H1 (cell line): Measurements from ENCODE around the gene UPK1B. TPM values are rescaled to one million over a fixed set of nuclear protein-coding genes. Genes with fewer than 3 reads are reported as not detected.

Experiments used
- CHD2 ChIP-seq: IDR thresholded peaks from 2 replicates; pipeline ENCODE4 v1.6.1; 2012; ENCODE audit warnings: low read length, improper control_type of control experiment
- CHD7 ChIP-seq: fragments of 300-600 bp; sonication (generic); IDR thresholded peaks from 2 replicates; pipeline ENCODE4 v1.7.1; 2012; ENCODE audit warnings: low read length, moderate library complexity, mild to moderate bottlenecking, inconsistent platforms; ENCODE audit not compliant: insufficient replicate concordance
- CREB1 ChIP-seq: IDR thresholded peaks from 2 replicates; pipeline ENCODE4 v1.6.1; 2012; ENCODE audit warnings: inconsistent platforms
- GTF2F1 ChIP-seq: IDR thresholded peaks from 2 replicates; pipeline ENCODE4 v1.6.1; 2012; ENCODE audit warnings: low read depth, low read length, improper control_type of control experiment, borderline replicate concordance
- HDAC2 ChIP-seq, 2 experiments: fragments of 300-600 bp in 1 of 2; sonication (generic) in 1 of 2; IDR thresholded peaks; 2 replicates each; pipeline ENCODE4 v1.6.1; 2011 to 2012; ENCODE audit warnings: low read depth in 2 of 2, low read length in 2 of 2, mild to moderate bottlenecking in 2 of 2, moderate library complexity in 2 of 2, borderline replicate concordance in 1 of 2, inconsistent platforms in 1 of 2
- JUN ChIP-seq: IDR thresholded peaks from 2 replicates; pipeline ENCODE4 v1.6.1; 2011; ENCODE audit warnings: low read depth, mild to moderate bottlenecking, improper control_type of control experiment, low read length
- KDM1A ChIP-seq: fragments of 200-600, 300-600 bp; sonication (generic); IDR thresholded peaks from 2 replicates; pipeline ENCODE4 v1.7.1; 2016; ENCODE audit warnings: mild to moderate bottlenecking, low read length, borderline replicate concordance
- MAFK ChIP-seq: IDR thresholded peaks from 2 replicates; pipeline ENCODE4 v1.6.1; 2012; ENCODE audit warnings: low read depth, mild to moderate bottlenecking, improper control_type of control experiment, low read length
- SP2 ChIP-seq: IDR thresholded peaks from 2 replicates; pipeline ENCODE4 v1.6.1; 2012; ENCODE audit warnings: mild to moderate bottlenecking, low read length, inconsistent platforms
- ZNF274 ChIP-seq: IDR thresholded peaks from 2 replicates; pipeline ENCODE4 v1.7.0; 2012; ENCODE audit warnings: low read length, borderline replicate concordance; ENCODE audit errors: extremely low read depth
- polyA plus RNA-seq, 7 experiments: library from polyadenylated mRNA; depleted of rRNA in 3 of 7; stranded (reverse) in 5 of 7; unstranded in 2 of 7; fragments of >200 nt in 5 of 7; fragments of 200-250 nt in 2 of 7; gene quantifications; 1 replicate in 5 of 7; 2 replicates in 1 of 7; 4 replicates in 1 of 7; pipeline versions ENCODE4 v1.2.1 to v1.2.3, GENCODE V29; 2011 to 2013; ENCODE audit warnings: missing spikeins in 2 of 7, mixed read lengths in 2 of 7
- total RNA-seq: library from RNA; stranded (reverse); fragmentation: NEBNext Ultra II Directional; extraction: Animal tissue kit (Norgen Biotek cat#: 25700); gene quantifications from 2 replicates; pipeline ENCODE4 v1.2.1, GENCODE V29; 2021

UPK1B gene
- total and polyA plus RNA-seq, 2 of the 8 experiments (the other 6 are each of a cell fraction or from before 2014, with no cell fraction given): 0.67 to 0.68 TPM

- no peak for TF ChIP-seq CHD7
- TF ChIP-seq ZNF274: no peak
- no peak for TF ChIP-seq HDAC2 (IDR thresholded peaks at IDR 0.05; ENCODE audit: borderline replicate concordance in 1 of 2, low read depth in 2 of 2, low read length in 2 of 2)
- TF ChIP-seq KDM1A: no peak
- TF ChIP-seq GTF2F1: no peak
- no peak for TF ChIP-seq CREB1
- TF ChIP-seq CHD2: no peak
- TF ChIP-seq MAFK: no peak
- no peak for TF ChIP-seq SP2
- no peak for TF ChIP-seq JUN
These were observed 15.4 kb upstream of the UPK1B start (continued) for GRCh38 chr3:119157971-119158370.
